Neuronal stem cell (in vitro differentiated cells): Measurements from ENCODE around the gene RPUSD4. TPM values are rescaled to one million over a fixed set of nuclear protein-coding genes. Genes with fewer than 3 reads are reported as not detected.

Experiments used
- small RNA-seq: library from polyadenylated mRNA; stranded (forward); fragments of <200 nt; extraction: miRNeasy Mini kit (QIAGEN cat#:217004); gene quantifications from one replicate; pipeline ENCODE3, GENCODE V24; 2013; ENCODE audit not compliant: insufficient read depth

The RPUSD4 gene

Small RNA genes lying within 50 kb of the gene (small RNA-seq; reads per million reads assigned to genes)
- gene AP001893.2: not detected
- not detected for gene RN7SL351P
- not detected for gene RNU4-86P
